A673 (cell line): ENCODE measurements around the gene GPRC5D.

Source experiments
- EZH2 ChIP-seq: fragments of 200-600 bp; sonication (generic); IDR thresholded peaks from 2 replicates; pipeline ENCODE4 v1.6.1; 2017; ENCODE audit warnings: borderline replicate concordance, low read depth, mild to moderate bottlenecking, mixed read lengths, antibody characterized with exemption, low read length; ENCODE audit not compliant: poor library complexity, severe bottlenecking
- TF ChIP-seq, protein P1 (sequence below): fragments of 300-800, 200-600 bp; sonication (generic); conservative IDR thresholded peaks from 2 replicates; pipeline ENCODE4 v1.5.1; 2017; ENCODE audit warnings: low read depth, mild to moderate bottlenecking, antibody characterized with exemption, low read length, moderate library complexity, mixed read lengths

DNA sequence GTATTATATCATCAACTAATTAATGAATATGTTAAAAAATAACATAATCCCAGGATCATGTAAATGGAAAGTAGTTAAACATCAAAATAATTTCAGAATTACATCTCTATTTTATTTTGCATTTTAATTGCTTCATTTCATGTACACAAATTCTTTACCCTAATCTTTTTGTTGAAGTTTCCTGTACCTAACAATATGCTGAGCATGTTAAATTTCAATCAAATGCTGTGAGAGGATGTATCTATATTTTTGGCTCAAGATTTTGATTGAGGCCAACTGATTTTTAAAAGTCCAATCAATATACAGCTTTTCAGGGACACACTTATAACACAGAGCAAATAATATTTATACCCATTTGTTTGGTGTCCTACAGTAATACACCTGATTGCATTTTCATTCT lies 6.4 kb downstream of the GPRC5D start:
- TF ChIP-seq, protein P1, sequence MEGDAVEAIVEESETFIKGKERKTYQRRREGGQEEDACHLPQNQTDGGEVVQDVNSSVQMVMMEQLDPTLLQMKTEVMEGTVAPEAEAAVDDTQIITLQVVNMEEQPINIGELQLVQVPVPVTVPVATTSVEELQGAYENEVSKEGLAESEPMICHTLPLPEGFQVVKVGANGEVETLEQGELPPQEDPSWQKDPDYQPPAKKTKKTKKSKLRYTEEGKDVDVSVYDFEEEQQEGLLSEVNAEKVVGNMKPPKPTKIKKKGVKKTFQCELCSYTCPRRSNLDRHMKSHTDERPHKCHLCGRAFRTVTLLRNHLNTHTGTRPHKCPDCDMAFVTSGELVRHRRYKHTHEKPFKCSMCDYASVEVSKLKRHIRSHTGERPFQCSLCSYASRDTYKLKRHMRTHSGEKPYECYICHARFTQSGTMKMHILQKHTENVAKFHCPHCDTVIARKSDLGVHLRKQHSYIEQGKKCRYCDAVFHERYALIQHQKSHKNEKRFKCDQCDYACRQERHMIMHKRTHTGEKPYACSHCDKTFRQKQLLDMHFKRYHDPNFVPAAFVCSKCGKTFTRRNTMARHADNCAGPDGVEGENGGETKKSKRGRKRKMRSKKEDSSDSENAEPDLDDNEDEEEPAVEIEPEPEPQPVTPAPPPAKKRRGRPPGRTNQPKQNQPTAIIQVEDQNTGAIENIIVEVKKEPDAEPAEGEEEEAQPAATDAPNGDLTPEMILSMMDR = no peak
- TF ChIP-seq EZH2 = no peak
